ENCODE results near the gene GSTO2. TPM values are rescaled to one million over a fixed set of nuclear protein-coding genes. Genes with fewer than 3 reads are reported as not detected.

The GSTO2 gene
- total RNA-seq = 7.8 TPM
- long read RNA-seq, full-length matches to known transcripts = 1 of 10 reads
- long read RNA-seq, partial matches to known transcripts = 6 of 10 reads
- long read RNA-seq, other reads (novel, unspliced or antisense) = 3 of 10 reads

- DNase-seq (peak; percentile 100), ATAC-seq (peak; percentile 100)
- H3K27ac ChIP-seq = peak within 1 kb of the TSS; percentile 89
- peak within 1 kb of the TSS; percentile 84 for H3K4me3 ChIP-seq
- intact Hi-C loops (cut with DNase I) = no loop called here
- TF ChIP-seq CTCF (IDR thresholded peaks at IDR 0.05) = no peak
- H3K9me3 ChIP-seq = no peaks in the 10 kb centered on the region
- H3K36me3 ChIP-seq = peaks cover 41% of the 10 kb centered on the region
- H3K27me3 ChIP-seq (ENCODE audit: low read depth) = no peaks in the 10 kb centered on the region
- H3K4me1 ChIP-seq = peaks cover 23% of the 10 kb centered on the region
Measured at GRCh38 chr10:104268713-104269645, at the start of gene GSTO2. TSS of gene GSTO2 (plus strand) at chr10:104269184. CDS start at chr10:104274916, 5,732 bp downstream.

- Histone ChIP-seq H3K9me3 (no peaks in the 10 kb centered on the region), H3K27me3 (ENCODE audit: low read depth) (no peaks in the 10 kb centered on the region), H3K27ac (no peak overlapping the region), H3K4me1 (no peaks in the 10 kb centered on the region), H3K4me3 (no peak overlapping the region), H3K36me3 (no peaks in the 10 kb centered on the region)
- no peak for ATAC-seq
- intact Hi-C loops (cut with DNase I) = no loop called here
- DNase-seq = no peak
- no peak for TF ChIP-seq CTCF (IDR thresholded peaks at IDR 0.05)
Measured at GRCh38 chr10:104220522-104220921, 48.5 kb upstream of the GSTO2 start.

- no peak for DNase-seq
- TF ChIP-seq CTCF (IDR thresholded peaks at IDR 0.05) = no peak
- intact Hi-C loops (cut with DNase I) = no loop called here
Measured at GRCh38 chr10:104223304-104223703, 45.7 kb upstream of the GSTO2 start.

GRCh38 chr10:104230490-104230889 is 38.5 kb upstream of the GSTO2 start:
- Histone ChIP-seq H3K27ac (no peak overlapping the region), H3K36me3 (no peaks in the 10 kb centered on the region), H3K4me3 (no peak overlapping the region), H3K27me3 (ENCODE audit: low read depth) (no peaks in the 10 kb centered on the region), H3K9me3 (no peaks in the 10 kb centered on the region), H3K4me1 (peaks cover 11% of the 10 kb centered on the region)
- DNase-seq (no peak), ATAC-seq (no peak)
- intact Hi-C loops (cut with DNase I) = no loop called here
- no peak for TF ChIP-seq CTCF (IDR thresholded peaks at IDR 0.05)

More at GRCh38 chr10:104223304-104223703, 45.7 kb upstream of the GSTO2 start:
- no peak for ATAC-seq
- H3K36me3 ChIP-seq = no peaks in the 10 kb centered on the region
- H3K4me1 ChIP-seq = no peaks in the 10 kb centered on the region
- H3K9me3 ChIP-seq = no peaks in the 10 kb centered on the region
- no peak overlapping the region for H3K4me3 ChIP-seq
- H3K27me3 ChIP-seq (ENCODE audit: low read depth) = no peaks in the 10 kb centered on the region
- H3K27ac ChIP-seq = no peak overlapping the region

- no peak for TF ChIP-seq CTCF (IDR thresholded peaks at IDR 0.05)
- Histone ChIP-seq H3K27me3 (ENCODE audit: low read depth) (no peaks in the 10 kb centered on the region), H3K27ac (peak within 1 kb of the TSS; percentile 83), H3K9me3 (no peaks in the 10 kb centered on the region), H3K4me1 (peaks cover 11% of the 10 kb centered on the region), H3K4me3 (peak within 1 kb of the TSS; percentile 82), H3K36me3 (no peaks in the 10 kb centered on the region)
- DNase-seq (peak; percentile 99), ATAC-seq (peak; percentile 100)
- intact Hi-C loops (cut with DNase I) = no loop called here
Measured at GRCh38 chr10:104231784-104232612, 37.0 kb upstream of the GSTO2 start, which contains the start of gene CFAP43. TSS of gene CFAP43 (minus strand) at chr10:104232364. CDS start at chr10:104232246, 118 bp downstream.
